ENCODE measurements around the gene DIPK1B. TPM values are rescaled to one million over a fixed set of nuclear protein-coding genes. Genes with fewer than 3 reads are reported as not detected.

DIPK1B gene
- total RNA-seq, 1 donor from 2014 or later: 22.4 TPM

DNA sequence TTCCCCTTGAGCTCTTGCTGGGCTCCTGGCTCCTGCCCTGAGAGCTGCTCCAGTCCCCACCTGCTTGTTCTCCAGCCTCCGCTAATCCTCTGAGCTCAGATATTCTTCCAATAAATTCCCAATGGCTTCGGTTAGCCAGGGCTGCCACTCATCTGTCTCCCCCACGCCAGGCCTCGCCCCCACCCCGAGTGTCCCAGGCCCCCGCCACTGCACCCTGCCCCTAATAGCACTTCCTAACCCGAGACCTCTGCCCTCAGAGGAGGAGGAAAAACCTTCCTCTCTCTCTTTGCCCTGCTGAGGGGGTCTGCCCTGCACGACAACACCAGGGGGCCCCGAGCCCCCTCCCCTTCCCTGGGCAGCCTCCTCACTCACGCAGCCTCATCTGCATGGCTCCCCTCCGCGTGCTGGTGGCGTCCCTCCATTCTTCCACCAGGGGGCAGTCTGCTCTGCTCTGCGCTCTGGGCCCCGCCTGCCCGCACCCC, 57.4 kb downstream of the DIPK1B start:
- Histone ChIP-seq H3K4me3 (ENCODE audit: insufficient read depth, low read depth, low read length) (no peak overlapping the region), H4K20me1 (ENCODE audit: insufficient read depth, low read length) (no peaks in the 10 kb centered on the region), H3K79me2 (ENCODE audit: insufficient read depth, low read length) (no peaks in the 10 kb centered on the region), H3K4me1 (ENCODE audit: insufficient read depth, low read length) (no peaks in the 10 kb centered on the region), H3K9ac (ENCODE audit: low read length) (no peak overlapping the region), H3K27me3 (ENCODE audit: insufficient read depth, low read length) (peaks cover 3% of the 10 kb centered on the region), H2AFZ (ENCODE audit: low read depth, low read length) (no peak overlapping the region), H3K27ac (ENCODE audit: low read depth, low read length) (no peak overlapping the region), H3K9me3 (ENCODE audit: insufficient read depth, low read depth, low read length) (peaks cover 4% of the 10 kb centered on the region), H3K36me3 (ENCODE audit: insufficient read depth, low read length) (no peaks in the 10 kb centered on the region), H3K4me2 (ENCODE audit: low read length) (no peak overlapping the region)
- no peak for TF ChIP-seq EZH2 (IDR thresholded peaks at IDR 0.05; ENCODE audit: insufficient read depth, low read length)
- no peak for TF ChIP-seq CTCF (IDR thresholded peaks at IDR 0.05; ENCODE audit: insufficient read depth, low read depth, low read length)
- Mint-ChIP-seq H3K9me3 (ENCODE audit: unreplicated experiment) (peaks cover 6% of the 10 kb centered on the region), H3K4me3 (ENCODE audit: unreplicated experiment) (no peak overlapping the region), H3K4me1 (ENCODE audit: low read depth, unreplicated experiment) (no peaks in the 10 kb centered on the region), H3K27ac (ENCODE audit: unreplicated experiment) (no peak overlapping the region), H3K36me3 (ENCODE audit: low read depth, unreplicated experiment) (no peaks in the 10 kb centered on the region), H3K27me3 (ENCODE audit: low read depth, unreplicated experiment) (peaks cover 15% of the 10 kb centered on the region)
- FAIRE-seq (no peak), DNase-seq (ENCODE audit: low read depth) (no peak)

DNA sequence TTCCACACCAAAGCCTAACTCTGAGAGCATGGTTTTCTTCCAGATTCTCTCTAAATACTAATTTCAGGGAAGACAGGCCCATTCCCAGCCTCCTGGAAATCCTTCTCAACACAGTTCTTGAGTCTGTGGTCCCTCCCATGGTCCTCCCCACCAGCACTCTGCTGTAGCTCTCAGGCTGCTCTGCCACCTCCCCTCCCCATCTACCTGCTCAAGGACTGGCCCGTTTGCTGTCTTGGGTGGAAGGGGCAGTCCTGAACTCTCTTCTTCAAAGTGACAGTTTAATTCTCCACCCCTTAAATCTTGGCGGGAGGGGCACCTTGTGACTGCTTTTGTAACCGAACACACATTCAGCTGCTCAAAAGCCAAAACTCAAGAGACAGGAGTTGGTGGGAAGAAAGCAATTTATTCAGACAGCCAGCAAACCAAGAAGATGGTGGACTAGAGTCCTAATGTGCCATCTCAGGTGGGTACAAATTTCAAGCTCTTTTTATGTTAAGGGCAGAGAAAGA, 59.6 kb downstream of the DIPK1B start:
- FAIRE-seq (no peak), DNase-seq (ENCODE audit: low read depth) (no peak)
- Histone ChIP-seq H3K36me3 (ENCODE audit: insufficient read depth, low read length) (no peaks in the 10 kb centered on the region), H3K27ac (ENCODE audit: low read depth, low read length) (no peak overlapping the region), H3K4me2 (ENCODE audit: low read length) (no peak overlapping the region), H4K20me1 (ENCODE audit: insufficient read depth, low read length) (no peaks in the 10 kb centered on the region), H3K79me2 (ENCODE audit: insufficient read depth, low read length) (no peaks in the 10 kb centered on the region), H2AFZ (ENCODE audit: low read depth, low read length) (no peak overlapping the region), H3K4me1 (ENCODE audit: insufficient read depth, low read length) (no peaks in the 10 kb centered on the region), H3K9ac (ENCODE audit: low read length) (no peak overlapping the region), H3K9me3 (ENCODE audit: insufficient read depth, low read depth, low read length) (peaks cover 4% of the 10 kb centered on the region), H3K4me3 (ENCODE audit: insufficient read depth, low read depth, low read length) (no peak overlapping the region), H3K27me3 (ENCODE audit: insufficient read depth, low read length) (peaks cover 1% of the 10 kb centered on the region)
- no peak for TF ChIP-seq EZH2 (IDR thresholded peaks at IDR 0.05; ENCODE audit: insufficient read depth, low read length)
- no peak for TF ChIP-seq CTCF (IDR thresholded peaks at IDR 0.05; ENCODE audit: insufficient read depth, low read depth, low read length)
- no peak overlapping the region for H3K4me3 Mint-ChIP-seq (ENCODE audit: unreplicated experiment)
- H3K9me3 Mint-ChIP-seq (ENCODE audit: unreplicated experiment): peaks cover 6% of the 10 kb centered on the region
- H3K4me1 Mint-ChIP-seq (ENCODE audit: low read depth, unreplicated experiment): no peaks in the 10 kb centered on the region
- peaks cover 14% of the 10 kb centered on the region for H3K27me3 Mint-ChIP-seq (ENCODE audit: low read depth, unreplicated experiment)
- H3K36me3 Mint-ChIP-seq (ENCODE audit: low read depth, unreplicated experiment): no peaks in the 10 kb centered on the region
- no peak overlapping the region for H3K27ac Mint-ChIP-seq (ENCODE audit: unreplicated experiment)

- H2AFZ ChIP-seq (ENCODE audit: low read depth, low read length): peak overlapping the region; percentile 43
- no peaks in the 10 kb centered on the region for H3K79me2 ChIP-seq (ENCODE audit: insufficient read depth, low read length)
- FAIRE-seq (no peak), DNase-seq (ENCODE audit: low read depth) (no peak)
- no peak for TF ChIP-seq CTCF (IDR thresholded peaks at IDR 0.05; ENCODE audit: insufficient read depth, low read depth, low read length)
- TF ChIP-seq EZH2 (IDR thresholded peaks at IDR 0.05; ENCODE audit: insufficient read depth, low read length): no peak
- H3K27me3 ChIP-seq (ENCODE audit: insufficient read depth, low read length): peaks cover 15% of the 10 kb centered on the region
- H3K36me3 Mint-ChIP-seq (ENCODE audit: low read depth, unreplicated experiment): peaks cover 5% of the 10 kb centered on the region
- no peaks in the 10 kb centered on the region for H4K20me1 ChIP-seq (ENCODE audit: insufficient read depth, low read length)
- no peaks in the 10 kb centered on the region for H3K4me1 ChIP-seq (ENCODE audit: insufficient read depth, low read length)
- H3K27ac Mint-ChIP-seq (ENCODE audit: unreplicated experiment): no peak overlapping the region
- peaks cover 4% of the 10 kb centered on the region for H3K9me3 ChIP-seq (ENCODE audit: insufficient read depth, low read depth, low read length)
- H3K27me3 Mint-ChIP-seq (ENCODE audit: low read depth, unreplicated experiment): peaks cover 20% of the 10 kb centered on the region
- no peak overlapping the region for H3K27ac ChIP-seq (ENCODE audit: low read depth, low read length)
- no peak overlapping the region for H3K4me3 ChIP-seq (ENCODE audit: insufficient read depth, low read depth, low read length)
- no peak overlapping the region for H3K9ac ChIP-seq (ENCODE audit: low read length)
- H3K4me1 Mint-ChIP-seq (ENCODE audit: low read depth, unreplicated experiment): no peaks in the 10 kb centered on the region
- no peaks in the 10 kb centered on the region for H3K36me3 ChIP-seq (ENCODE audit: insufficient read depth, low read length)
- H3K9me3 Mint-ChIP-seq (ENCODE audit: unreplicated experiment): peaks cover 11% of the 10 kb centered on the region
- no peak overlapping the region for H3K4me2 ChIP-seq (ENCODE audit: low read length)
- H3K4me3 Mint-ChIP-seq (ENCODE audit: unreplicated experiment): no peak overlapping the region
These were observed 61.1 kb downstream of the DIPK1B start for GRCh38 chr9:136773386-136774044.

Measured in astrocyte (in vitro differentiated cells and primary cell).